GM12874 (cell line): ENCODE data around the gene MCUR1.

ENCODE experiments used
- CTCF ChIP-seq: IDR thresholded peaks from 2 replicates; pipeline ENCODE4 v1.5.1; 2011; ENCODE audit warnings: low read depth, mild to moderate bottlenecking, control low read depth, low read length, moderate library complexity; ENCODE audit not compliant: insufficient read depth

The MCUR1 gene

GRCh38 chr6:13759025-13759424 is 55.3 kb downstream of the MCUR1 start:
- no peak for TF ChIP-seq CTCF

- TF ChIP-seq CTCF, result no peak
Observed at GRCh38 chr6:13754644-13755043, 59.7 kb downstream of the MCUR1 start.

GRCh38 chr6:13743736-13744127 is 70.6 kb downstream of the MCUR1 start:
- TF ChIP-seq CTCF, result no peak

- no peak for TF ChIP-seq CTCF
Observed at GRCh38 chr6:13742961-13743735, 71.2 kb downstream of the MCUR1 start.

- no peak for TF ChIP-seq CTCF
Observed at GRCh38 chr6:13741365-13741764, 73.0 kb downstream of the MCUR1 start.
